Retinal pigment epithelial cell (primary cell): ENCODE results near the gene PGAP3.
A peak's percentile ranks its signal among the peaks of the same experiment; 100 is the strongest.

Experiments
- DNase-seq: peaks from one replicate; pipeline ENCODE4 v3.0.0-alpha.2; 2010; ENCODE audit warnings: low read depth
- H3K4me3 ChIP-seq: 2 replicates; pipeline ENCODE4 v1.5.1; 2011; ENCODE audit warnings: mild to moderate bottlenecking, low read length, control low read depth, moderate library complexity
- TF ChIP-seq, protein P1 (sequence below): conservative IDR thresholded peaks from 2 replicates; pipeline ENCODE4 v1.5.1; 2011; ENCODE audit warnings: low read depth, low read length, control low read depth, inconsistent platforms

The PGAP3 gene

GRCh38 chr17:39704821-39705551 lies 17.1 kb upstream of the PGAP3 start:
- TF ChIP-seq, protein P1, sequence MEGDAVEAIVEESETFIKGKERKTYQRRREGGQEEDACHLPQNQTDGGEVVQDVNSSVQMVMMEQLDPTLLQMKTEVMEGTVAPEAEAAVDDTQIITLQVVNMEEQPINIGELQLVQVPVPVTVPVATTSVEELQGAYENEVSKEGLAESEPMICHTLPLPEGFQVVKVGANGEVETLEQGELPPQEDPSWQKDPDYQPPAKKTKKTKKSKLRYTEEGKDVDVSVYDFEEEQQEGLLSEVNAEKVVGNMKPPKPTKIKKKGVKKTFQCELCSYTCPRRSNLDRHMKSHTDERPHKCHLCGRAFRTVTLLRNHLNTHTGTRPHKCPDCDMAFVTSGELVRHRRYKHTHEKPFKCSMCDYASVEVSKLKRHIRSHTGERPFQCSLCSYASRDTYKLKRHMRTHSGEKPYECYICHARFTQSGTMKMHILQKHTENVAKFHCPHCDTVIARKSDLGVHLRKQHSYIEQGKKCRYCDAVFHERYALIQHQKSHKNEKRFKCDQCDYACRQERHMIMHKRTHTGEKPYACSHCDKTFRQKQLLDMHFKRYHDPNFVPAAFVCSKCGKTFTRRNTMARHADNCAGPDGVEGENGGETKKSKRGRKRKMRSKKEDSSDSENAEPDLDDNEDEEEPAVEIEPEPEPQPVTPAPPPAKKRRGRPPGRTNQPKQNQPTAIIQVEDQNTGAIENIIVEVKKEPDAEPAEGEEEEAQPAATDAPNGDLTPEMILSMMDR = peak; percentile 25
- no peak for DNase-seq
- no peak overlapping the region for H3K4me3 ChIP-seq

GRCh38 chr17:39703913-39704312 lies 16.1 kb upstream of the PGAP3 start:
- no peak overlapping the region for H3K4me3 ChIP-seq
- TF ChIP-seq, protein P1 = no peak
- DNase-seq = no peak

DNA sequence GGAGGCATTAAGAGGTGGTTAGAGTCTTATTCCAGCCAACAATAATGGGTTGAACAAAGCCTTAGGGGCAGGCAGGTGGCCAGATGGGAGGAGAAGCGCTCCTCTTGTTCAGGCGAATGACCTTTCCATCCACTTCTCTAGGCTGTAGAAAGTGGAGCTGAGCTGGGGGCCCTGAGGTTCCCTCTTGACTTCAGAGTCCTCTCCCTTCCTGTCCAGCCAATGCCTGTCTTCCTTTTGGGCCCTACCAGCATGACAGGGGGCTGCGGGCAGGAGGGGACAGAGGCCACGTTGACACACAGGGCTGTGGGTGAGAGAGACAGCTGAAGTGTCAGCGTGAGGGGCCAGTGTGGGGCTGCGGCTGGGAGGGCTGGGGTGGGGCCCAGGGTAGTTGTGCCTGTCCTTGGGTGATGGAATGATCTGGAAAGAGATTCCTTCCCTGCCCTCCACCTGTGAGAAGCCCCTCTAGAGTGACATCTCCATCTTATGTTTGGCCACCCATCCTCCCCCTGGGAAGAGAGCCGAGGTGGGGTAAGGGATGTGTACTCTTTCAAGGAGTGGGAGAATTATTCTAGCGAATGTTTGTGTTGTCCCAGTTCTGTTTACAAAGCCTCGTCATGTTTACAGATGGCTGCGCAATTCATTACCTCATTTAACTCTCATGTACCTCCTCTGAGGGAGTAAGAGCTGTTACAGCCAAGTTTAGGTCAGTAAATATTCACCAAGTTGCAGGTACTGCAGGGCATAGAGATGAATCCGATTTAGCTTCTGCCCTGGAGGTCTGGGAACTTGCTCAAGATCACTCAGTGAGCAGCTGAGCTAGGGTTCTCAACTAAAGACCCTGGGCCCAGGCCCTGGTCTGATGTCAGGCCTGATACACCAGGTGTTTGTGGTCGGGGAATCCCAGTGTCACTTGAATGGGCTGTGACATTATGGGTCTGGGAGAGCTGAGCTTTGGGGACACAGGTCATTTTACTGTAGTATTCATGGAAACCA lies 15.3 kb upstream of the PGAP3 start:
- TF ChIP-seq, protein P1 = no peak
- no peak for DNase-seq

DNA sequence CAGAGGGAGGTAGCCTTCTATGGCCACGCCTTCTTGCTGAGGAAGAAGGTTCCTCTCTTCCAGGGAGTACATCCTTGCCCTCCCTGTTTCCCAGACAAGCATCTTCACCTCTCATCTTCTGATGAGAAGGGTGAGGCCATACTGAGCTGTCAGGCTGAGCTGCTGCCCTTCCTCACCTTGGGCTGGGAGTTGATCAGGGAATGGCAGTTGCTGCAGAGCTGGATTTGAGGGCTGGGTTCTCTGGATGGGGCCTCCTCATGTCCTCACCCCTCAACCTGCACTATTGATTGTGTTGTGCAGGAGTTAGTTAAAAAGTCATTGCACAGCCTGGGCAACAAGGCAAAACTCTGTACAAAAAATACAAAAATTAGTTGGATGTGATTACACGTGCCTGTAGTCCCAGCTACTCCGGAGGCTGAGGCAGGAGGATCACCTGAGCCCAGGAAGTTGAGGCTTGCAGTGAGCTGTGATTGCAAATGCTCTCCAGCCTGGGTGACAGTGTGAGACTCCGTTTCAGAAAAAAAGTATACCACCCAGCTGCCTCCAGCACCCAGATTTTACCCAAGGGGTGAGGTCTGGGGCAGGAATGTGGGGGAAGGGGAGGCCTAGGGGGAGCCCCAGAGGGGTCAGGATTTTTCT lies 14.0 kb upstream of the PGAP3 start:
- no peak for DNase-seq
- TF ChIP-seq, protein P1 = no peak
- no peak overlapping the region for H3K4me3 ChIP-seq

More for the DNA sequence above, 15.3 kb upstream of the PGAP3 start:
- H3K4me3 ChIP-seq = no peak overlapping the region

DNA sequence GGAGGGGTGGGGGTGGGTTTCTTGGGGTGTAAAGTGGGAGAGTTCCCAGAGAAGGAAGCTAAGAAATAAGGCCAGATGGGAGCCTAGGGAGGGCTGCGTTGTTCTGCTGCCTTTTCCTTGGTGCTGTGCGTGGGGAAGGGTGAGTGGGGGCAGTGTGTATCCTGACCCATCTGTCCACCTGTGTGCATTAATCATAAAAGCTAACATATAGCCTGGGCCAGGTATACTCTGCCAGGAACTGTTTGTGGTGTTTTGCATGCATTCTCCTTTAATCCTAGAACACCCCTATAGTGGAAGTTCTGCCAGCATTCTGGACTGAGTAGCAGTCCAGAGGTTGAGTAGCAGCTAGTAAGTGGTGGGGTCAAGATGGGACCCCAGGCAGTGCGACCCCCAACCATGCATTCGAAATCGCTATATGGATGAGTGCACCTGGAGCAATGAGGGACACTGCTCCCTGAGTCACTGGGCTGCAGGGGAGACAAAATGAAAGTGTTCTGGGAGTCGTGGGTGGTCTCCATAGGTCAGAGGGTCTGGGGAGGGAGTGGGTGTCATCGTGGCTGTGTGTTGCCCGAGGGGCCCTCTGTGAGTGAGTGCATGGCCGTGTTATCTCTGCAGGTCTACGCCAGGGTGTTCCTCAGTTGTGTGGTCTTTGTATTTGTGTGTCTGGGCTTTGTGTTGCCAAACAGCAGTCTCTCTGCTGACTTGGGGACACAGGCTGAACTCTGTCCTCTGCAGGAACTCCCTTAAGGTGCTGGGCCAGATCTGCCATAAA lies 13.3 kb upstream of the PGAP3 start:
- H3K4me3 ChIP-seq = peak overlapping the region; percentile 71
- TF ChIP-seq, protein P1 = no peak
- DNase-seq = no peak
